CD1c-positive myeloid dendritic cell (primary cell): ENCODE data around the gene MYBPC2.
A peak's percentile ranks its signal among the peaks of the same experiment; 100 is the strongest.
"Not testable (repeated sequence)": the region's sequence is repeated elsewhere in the genome, so short reads cannot be mapped to it uniquely, and the experiment has no call there.

Experiments used
- DNase-seq: peaks from one replicate; pipeline ENCODE4 v3.0.0-alpha.2; 2016; ENCODE audit errors: extremely low spot score

The MYBPC2 gene

DNA sequence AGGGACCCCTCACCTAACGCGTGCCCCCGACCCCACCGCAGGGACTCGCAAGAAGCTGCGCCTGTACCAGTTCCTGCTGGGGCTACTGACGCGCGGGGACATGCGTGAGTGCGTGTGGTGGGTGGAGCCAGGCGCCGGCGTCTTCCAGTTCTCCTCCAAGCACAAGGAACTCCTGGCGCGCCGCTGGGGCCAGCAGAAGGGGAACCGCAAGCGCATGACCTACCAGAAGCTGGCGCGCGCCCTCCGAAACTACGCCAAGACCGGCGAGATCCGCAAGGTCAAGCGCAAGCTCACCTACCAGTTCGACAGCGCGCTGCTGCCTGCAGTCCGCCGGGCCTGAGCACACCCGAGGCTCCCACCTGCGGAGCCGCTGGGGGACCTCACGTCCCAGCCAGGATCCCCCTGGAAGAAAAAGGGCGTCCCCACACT is 4.7 kb upstream of the MYBPC2 start:
- peak; percentile 95 for DNase-seq

DNA sequence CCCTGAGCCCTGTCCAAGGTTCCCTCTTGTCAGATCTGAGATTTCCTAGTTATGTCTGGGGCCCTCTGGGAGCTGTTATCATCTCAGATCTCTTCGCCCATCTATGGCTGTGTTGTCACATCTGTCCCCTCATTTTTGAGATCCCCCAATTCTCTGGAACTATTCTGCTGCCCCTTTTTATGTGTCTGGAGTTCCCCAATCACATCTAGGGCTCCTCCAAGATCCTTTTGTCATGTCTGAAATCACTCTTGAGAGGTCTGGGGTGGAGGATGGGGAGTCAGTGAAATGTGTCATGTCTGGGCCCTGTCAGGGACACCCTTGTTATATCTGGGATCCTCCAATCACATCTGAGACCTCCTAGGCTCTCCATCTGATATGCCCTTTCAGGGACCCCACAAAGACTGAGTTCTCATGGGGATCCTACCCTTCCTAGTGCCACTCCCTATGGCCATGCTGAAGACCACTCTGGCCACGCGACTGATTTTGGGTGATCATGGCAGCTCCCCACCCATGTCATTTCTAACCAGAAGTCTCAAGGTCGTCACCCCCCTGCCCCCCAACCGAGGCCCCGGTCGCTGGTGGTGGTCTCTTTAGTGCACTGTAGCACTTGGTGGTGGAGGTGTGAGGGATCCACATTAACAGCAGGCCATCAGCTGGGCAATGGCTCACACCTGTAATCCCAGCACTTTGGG is 3.8 kb upstream of the MYBPC2 start:
- DNase-seq: no peak

DNA sequence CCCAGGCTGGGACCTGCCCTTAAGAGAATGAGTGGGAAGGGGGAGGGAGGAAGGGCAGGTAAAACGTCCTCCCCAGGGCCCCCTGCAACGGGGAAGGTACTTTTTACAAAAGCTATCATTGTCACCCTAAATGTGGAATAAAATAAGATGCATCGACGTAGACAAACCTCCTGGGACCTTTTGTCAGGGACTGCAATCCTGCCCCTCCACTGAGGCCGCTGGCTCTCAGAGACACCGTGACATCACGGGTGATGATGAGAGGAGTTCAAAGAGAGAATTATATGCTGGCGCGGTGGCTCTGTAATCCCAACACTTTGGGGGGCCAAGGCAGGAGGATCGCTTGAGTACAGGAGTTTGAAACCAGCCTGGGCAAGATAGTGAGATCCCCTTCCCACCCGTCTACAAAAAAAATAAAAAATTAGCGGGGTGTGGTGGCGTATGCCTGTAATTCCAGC is 1.8 kb upstream of the MYBPC2 start:
- peak; percentile 6 for DNase-seq

DNA sequence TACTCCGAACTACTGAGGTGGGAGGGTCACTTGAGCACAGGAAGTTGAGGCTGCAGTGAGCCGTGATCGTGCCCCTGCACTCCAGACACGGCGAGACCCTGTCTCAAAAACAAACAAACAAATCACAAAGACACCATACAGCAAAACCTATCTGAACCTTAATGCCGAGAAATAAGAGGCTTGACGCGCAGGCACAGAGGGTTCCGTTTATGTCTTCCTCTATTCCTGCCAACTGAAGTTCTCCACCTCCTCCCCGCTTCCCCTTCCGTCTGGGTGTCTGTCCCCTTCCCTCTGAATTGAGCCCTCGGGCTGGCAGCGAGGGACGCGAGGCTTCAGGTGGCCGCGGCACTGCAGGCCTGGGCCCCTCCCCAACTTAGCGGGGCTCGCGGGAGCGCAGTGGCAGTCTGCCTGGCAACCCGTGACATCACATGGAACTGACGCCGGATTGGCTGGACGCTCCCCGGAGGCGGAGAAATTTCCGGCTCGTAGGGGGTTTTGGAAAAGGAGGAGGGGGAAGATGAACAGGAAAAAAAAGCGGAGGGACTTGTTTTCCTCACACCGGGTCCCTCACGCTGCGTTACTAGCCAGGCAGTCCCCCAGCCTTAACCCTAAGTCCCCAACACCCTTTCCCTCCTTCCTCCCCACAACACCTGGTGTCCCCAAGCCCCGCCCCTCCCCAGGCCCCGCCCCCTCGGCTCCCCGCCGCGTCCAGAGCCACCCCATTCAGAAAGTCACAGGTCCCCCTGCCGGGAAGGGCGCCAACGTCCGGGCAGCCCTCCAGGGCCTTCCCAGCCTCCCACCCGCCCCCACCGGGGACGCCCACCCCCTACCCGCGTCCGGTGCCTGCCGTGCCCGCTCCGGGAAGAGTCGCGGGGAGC is 1.1 kb upstream of the MYBPC2 start:
- DNase-seq: peak; percentile 90

DNA sequence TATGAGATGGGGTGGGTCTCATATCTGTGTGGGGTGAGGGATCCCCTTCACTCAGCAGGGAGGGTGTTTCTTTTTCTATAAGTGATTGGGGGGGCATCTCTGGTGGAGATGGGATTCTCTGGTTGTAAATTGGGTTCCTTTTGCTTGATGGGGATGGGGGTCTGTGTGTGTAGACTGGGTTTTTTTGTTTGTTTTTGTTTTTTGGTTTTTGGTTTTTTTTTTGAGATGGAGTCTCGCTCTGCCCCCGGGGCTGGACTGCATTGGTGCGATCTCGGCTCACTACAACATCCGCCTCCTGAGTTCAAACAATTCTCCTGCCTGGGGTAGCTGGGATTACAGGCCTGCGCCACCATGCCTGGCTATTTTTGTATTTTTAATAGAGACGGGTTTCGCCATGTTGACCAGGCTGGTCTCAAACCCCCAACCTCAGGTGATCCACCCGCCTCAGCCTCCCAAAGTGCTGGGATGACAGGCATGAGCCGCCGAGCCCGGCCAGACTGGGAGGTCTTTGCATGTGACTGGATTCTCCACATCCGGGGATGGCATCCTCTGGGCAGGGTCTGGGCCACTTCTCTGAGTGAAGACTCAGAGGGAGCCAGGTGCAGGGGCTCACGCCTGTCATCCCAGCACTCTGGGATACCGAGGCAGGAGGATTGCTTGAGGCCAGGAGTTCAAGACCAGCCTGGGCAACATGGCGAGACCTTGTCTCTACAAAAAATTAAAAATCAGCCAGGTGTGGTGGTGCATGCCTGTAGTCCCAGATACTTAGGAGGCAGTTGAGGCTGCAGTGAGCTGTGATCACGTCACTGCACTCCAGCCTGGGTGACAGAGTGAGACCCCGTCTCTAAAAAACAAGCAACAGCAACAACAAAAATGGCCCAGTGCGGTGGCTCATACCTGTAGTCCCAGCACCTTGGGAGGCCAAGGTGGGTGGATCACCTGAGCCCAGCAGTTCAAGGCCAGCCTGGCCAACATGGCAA is 799 bp downstream of the MYBPC2 start:
- DNase-seq: no peak

DNA sequence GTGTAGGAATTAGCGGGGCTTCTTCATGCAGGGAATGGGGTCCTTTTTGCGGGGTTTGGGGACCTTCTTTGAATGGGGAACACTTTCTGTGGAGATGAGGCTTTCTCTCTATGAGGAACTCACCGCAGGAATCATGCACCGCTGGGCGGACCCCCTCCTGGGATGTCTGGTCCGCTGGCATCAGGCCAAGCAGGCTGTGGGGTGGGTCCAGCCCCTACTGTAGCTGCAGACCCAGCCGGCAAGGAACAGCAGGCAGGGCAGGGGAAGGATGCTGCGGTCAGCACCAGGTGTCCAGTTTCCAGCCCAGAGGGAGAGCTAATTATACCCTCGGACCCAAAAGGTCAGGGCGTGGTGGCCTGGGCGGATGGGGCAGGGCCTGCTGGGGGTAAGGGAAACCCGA is 1.8 kb downstream of the MYBPC2 start:
- no peak for DNase-seq

DNA sequence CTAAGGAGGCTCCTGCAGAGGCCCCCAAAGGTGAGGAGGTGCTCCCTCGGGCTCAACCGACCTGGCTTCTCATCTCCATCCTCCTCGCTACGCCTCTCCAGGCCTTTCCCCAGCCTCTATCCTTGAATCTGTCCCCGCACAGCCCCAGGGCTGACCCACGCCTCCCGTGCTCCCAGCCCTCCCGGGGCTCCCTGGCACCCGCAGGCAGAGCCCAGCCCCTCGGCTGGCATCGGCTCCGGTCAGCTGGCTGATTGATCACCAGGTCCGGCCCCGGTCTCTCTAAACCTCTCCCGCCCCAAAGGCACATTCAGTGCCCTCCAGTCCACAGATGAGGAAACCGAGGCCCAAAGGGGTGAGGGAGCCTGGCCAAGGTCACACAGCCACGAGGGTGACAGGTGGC is 2.5 kb downstream of the MYBPC2 start:
- no peak for DNase-seq

DNA sequence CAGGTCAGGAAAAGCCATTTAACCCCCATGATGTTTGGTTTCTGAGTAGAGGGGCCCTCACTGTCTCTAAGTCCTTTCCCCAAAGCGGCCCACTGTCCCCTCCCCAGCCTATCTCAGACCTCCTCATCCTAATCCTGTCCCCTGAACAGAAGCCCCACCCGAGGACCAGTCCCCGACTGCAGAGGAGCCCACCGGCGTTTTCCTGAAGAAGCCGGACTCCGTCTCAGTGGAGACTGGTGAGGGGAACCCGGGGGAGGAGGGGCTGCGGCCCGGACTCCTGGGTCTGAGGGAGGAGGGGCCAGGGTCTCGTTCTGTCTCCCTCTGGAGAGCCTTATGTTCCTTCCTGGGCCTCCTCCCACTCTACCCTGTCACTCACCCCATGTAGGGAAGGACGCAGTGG is 2.9 kb downstream of the MYBPC2 start:
- DNase-seq: no peak

DNA sequence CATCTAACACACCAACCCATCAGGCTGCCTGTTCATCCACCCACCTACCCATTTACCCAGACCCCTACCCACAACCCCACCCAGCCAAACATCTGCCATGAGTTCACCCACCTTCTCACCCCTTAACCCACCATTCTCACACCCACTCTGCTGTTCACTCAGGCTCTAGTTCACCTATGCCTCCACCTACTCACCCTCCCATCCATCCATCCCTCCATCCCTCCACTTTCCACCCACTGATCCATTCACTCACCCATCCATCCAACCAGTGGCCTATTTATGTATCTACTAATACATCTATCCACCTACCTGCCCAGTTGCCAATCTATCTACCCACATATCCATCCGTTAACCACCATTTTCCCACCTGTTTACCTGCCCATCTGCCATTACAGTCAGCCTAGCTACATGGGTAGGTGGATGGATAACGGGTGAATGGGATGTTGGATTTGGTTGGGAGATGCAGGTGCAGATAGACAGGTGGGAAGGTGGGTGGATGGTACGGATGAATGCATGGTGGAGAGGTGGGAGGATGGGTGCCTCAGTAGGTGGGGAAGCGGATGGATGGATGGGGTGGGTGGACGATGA is 5.3 kb downstream of the MYBPC2 start:
- DNase-seq: no peak

DNA sequence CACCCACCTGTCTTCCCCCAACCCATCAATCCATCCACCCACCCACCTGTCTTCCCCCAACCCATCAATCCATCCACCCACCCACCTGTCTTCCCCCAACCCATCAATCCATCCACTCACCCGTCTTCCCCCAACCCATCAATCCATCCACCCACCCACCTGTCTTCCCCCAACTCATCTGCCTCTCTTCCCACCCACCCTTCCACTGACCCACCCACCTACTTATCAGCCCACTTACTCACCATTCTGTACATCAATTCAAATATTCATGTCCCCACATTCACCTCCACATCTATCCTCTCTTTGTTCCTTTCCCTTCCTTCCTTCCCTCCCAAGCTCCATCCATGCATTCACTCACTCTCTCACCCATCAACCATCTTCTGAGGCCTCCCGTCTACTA is 6.4 kb downstream of the MYBPC2 start:
- DNase-seq: not testable (repeated sequence)

DNA sequence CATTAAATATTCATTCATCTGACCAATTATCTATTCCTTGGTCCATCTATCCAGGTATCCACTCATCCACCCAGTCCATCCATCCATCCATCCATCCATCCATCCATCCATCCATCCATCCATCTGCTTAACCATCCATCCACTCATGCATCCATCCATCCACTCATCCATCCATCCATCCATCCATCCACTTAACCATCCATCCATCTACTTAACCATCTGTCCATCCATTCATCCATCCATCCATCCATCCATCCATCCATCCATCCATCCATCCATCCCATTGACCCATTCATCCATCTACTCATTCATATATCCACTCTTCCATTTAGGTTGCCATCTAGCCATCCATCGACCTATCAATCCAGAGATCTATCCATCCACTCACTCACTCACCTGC is 11.4 kb downstream of the MYBPC2 start:
- no peak for DNase-seq

DNA sequence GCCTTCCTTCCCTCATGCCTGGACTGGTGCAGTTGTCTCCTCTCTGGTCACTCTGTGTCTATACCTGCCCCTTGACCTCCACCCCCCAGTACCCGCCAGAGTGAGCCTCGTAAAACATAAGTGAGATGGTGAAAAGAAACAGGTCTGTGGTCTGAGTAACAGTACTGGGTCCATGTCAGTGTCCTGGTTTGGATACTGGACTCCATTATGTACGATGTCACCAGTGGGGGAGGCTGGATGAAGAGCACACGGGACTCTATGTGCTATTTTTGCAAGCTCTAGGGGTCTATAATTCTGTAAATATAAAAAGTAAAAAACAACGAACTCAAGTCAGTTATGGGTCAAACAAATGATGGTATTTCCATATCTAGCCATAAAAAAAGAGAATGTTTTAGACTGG is 14.4 kb downstream of the MYBPC2 start:
- DNase-seq: no peak

DNA sequence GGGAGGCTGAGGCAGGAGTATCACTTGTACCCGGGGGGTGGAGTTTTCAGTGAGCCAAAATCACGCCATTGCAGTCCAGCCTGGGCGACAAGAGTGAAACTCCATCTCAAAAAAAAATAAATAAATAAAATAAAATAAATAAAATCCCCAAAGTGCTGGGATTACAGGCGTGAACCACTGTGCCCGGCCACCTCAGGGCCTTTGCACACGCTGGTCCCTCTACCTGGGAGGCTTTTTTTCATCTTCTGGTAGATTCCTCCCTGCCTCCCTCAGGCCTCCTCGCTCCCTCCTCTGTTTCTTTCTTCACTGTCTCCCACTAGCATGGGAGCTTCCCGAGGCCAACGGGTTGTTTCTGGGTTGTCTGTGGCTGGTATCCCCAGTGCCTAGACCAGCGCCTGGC is 15.1 kb downstream of the MYBPC2 start:
- DNase-seq: no peak

DNA sequence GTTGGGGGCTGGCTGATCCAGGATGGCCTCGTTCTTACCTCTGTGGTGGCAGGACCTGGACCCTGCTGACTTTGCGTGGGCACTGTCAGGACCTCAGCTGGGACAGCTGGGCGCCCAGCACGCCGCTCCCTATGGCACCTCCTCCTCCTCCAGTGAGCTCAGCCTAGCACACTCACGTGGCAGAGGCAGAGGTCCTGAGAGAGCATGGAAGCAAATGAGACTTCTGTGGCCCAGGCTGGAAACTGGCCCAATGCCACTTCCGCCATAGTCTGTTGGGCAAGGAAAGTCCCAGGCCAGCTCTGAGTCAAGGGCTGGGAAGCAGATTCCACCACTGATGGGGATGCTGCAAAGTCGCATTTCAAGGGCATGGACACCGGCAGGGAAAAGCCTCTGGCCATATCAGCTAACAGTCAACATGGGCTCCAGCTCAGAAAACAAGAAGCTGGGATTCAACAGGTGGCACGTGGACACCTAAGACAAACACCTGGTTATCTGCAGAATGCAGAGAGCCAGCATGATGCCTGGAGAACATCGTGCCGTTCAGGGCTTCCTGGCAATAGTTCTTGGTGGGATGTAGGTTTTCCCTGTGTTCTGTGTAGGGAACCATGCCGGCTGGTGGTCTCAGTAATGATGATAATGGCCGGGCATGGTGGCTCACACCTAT is 16.7 kb downstream of the MYBPC2 start:
- DNase-seq: no peak

DNA sequence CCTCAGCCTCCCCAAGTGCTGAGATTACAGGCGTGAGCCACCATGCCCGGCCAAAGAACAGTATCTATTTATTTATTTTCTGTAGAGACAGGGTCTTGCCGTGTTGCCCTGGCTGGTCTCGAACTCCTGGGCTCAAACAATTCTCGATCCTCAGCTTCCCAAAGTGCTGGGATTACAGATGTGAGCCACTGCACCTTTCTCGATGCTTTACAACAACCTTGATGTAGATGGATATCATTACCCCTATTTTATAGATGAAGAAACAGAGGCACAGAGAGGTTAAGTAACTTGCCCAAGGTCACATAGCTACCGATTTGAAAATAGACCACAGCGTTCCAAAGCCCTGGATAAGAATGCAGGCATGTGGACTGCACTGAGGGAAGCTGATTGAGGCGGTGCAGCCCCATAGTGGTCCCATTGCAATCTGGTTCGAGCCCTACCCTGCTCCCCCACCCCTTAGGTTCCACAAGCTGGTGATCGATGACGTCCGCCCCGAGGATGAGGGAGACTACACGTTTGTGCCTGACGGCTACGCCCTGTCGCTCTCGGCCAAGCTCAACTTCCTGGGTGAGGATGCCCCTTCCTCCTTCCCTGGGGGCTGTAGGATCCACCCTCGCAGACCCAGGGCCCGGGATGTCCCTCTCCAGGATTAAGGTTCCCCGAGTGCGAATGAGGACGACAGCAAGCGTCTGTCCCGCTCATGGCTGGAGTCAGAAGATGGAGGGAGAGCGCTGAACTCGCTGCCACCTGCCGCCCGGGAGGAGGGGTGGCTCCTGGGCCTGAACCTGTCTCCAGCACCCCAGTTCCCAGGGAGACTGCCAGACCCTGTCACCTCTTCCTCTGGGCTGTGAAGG is 17.9 kb downstream of the MYBPC2 start:
- DNase-seq: no peak

DNA sequence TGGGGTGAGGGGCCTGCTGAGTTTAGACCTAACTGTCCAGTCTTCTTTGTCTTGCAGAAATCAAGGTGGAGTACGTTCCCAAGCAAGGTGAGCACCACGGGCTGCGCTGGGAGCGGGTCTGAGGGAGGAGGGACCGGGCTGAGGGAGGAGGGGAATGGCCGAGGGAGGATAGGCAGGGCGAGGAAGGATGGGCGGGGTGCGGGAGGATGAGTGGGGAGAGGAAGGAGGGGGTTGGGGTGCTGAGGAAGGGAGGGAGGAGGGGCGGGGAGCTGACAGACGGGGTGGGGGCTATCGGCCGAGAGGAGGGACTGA is 18.5 kb downstream of the MYBPC2 start:
- DNase-seq: no peak

DNA sequence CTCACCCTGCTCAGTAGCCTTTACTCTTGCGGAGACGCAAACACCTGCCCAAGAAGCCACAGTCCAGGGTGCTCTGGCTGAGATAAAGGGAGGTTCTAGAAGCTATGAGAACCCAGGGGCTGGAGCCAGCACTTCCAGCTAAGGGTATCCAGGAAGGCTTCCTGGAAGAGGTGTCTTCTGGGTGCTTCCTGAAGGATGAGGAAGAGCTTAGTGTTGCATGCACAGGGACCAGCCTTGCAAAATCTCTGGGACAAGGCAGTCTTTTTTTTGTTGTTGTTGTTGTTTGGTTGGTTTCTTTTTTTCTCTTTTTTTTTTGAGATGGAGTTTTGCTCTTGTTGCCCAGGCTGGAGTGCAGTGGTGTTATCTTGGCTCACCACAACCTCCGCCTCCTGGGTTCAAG is 20.6 kb downstream of the MYBPC2 start:
- DNase-seq: no peak

DNA sequence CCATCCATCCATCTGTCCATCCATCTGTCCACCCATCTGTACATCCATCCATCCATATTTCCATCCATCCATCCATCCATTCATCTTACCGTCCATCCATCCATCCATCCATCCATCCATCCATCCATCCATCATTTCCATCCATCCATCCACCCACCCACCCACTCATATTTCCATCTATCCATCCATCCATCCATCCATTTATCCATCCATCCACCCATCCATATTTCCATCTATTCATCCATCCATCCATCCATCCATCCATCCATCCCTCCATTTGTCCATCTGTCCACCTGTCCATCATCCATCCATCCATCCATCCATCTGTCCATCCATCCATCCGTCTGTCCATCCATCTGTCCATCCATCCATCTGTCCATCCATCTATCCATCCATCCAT is 23.3 kb downstream of the MYBPC2 start:
- no peak for DNase-seq

DNA sequence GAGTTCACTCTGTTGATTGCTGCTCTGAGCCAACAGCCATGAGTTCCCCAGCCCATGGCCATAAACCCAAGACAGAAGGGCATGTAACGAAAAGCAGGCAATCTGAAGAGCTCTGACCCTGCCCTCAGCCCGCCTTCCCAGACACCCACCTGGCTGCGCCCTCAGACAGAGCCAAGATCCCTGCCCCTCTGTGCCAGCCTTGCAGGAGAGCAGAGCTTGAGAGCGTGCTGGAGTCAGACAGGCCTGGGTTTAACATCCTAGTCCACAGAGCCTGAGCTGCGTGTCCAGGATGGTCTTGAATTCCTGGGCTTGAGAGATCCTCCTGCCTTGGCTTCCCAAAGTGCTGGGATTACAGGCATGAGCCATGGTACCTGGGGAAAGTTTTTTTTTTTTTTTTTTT is 24.6 kb downstream of the MYBPC2 start:
- DNase-seq: no peak

DNA sequence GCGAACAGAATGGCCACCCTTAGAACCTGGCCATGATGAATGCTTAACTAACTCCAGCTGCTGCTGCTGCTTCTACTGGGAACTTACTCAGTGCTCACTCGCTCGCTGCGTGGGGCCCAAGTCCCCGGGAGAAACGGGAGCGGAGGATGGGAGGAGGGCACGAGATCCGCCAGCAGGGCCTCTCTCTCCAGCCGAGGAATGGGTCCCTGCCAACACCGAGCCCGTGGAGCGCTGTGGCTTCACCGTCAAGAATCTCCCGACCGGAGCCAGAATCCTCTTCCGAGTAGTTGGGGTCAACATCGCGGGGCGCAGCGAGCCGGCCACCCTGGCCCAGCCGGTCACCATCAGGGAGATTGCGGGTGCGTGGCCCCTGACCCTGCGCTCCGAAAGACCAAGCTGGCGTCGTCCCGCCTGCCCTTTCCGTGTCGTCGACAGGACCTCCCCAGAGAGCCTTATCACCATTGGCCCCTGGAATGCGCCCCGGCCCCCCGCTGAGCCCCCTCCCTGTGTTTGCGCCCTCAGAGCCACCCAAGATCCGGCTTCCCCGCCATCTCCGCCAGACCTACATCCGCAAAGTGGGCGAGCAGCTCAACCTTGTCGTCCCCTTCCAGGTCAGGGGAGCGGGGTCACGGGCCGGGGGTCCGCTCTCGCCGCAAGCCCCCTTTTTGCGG is 25.8 kb downstream of the MYBPC2 start:
- no peak for DNase-seq
